ENCODE results near the gene CYB5D1. TPM values are rescaled to one million over a fixed set of nuclear protein-coding genes. Genes with fewer than 3 reads are reported as not detected.
A peak's percentile ranks its signal among the peaks of the same experiment; 100 is the strongest.

CYB5D1 gene
- total RNA-seq, 4 donors from 2014 or later = 12.0 to 18.7 (median 13.7) TPM

DNA sequence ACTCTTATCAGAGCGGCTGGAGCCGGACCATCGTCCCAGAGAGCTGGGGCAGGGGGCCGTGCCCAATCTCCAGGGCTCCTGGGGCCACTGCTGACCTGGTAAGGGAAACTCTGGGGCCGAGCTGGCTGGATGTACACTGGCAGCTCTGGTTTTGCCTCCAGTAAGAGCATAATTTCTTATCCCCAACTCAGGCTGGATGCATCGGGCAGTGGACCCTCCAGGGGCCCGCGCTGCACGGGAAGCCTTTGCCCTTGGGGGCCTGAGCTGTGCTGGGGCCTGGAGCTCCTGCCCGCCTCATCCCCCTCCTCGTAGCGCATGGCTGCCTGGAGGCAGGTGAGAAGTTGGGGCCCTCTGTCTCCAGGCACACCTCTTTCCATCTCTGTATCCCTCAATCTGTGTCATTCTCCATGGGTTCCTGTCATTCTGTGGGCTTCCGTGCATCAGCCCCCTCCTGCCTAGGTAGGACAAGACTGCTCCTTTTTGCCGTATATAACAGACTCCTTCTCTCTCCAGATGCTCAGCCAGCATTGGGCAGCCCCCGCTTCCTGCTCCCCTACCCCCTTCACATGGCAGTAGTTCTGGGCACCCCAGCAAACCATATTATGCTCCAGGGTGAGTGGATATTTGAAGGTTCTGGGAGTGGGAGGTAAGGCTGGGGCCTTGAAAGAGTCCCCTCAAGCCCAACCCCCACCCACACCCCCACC is 12.3 kb upstream of the CYB5D1 start:
- peak overlapping the region; percentile 60 to 99 (median 94) for H3K27ac ChIP-seq
- peaks cover 0 to 58% of the 10 kb centered on the region in 2 donors for H3K36me3 ChIP-seq
- H3K9me3 ChIP-seq = no peaks in the 10 kb centered on the region
- H3K27me3 ChIP-seq = no peaks in the 10 kb centered on the region
- TF ChIP-seq, protein P1, sequence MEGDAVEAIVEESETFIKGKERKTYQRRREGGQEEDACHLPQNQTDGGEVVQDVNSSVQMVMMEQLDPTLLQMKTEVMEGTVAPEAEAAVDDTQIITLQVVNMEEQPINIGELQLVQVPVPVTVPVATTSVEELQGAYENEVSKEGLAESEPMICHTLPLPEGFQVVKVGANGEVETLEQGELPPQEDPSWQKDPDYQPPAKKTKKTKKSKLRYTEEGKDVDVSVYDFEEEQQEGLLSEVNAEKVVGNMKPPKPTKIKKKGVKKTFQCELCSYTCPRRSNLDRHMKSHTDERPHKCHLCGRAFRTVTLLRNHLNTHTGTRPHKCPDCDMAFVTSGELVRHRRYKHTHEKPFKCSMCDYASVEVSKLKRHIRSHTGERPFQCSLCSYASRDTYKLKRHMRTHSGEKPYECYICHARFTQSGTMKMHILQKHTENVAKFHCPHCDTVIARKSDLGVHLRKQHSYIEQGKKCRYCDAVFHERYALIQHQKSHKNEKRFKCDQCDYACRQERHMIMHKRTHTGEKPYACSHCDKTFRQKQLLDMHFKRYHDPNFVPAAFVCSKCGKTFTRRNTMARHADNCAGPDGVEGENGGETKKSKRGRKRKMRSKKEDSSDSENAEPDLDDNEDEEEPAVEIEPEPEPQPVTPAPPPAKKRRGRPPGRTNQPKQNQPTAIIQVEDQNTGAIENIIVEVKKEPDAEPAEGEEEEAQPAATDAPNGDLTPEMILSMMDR (IDR thresholded peaks at IDR 0.05) = no peak
- TF ChIP-seq POLR2AphosphoS5 (IDR thresholded peaks at IDR 0.05) = no peak
- TF ChIP-seq POLR2A (IDR thresholded peaks at IDR 0.05) = no peak
- TF ChIP-seq EP300 (IDR thresholded peaks at IDR 0.05) = no peak
- peaks cover 4 to 51% (median 14%) of the 10 kb centered on the region in 3 donors for H3K4me1 ChIP-seq
- 64 to 84% methylated on average over 6 to 11 of the region's 15 CpGs for WGBS, 2 donors (ENCODE audit: low coverage in 1 of 2)
- peak overlapping the region in 1 of 2 donors; percentile 84 for H3K4me3 ChIP-seq
- no peak for ATAC-seq

DNA sequence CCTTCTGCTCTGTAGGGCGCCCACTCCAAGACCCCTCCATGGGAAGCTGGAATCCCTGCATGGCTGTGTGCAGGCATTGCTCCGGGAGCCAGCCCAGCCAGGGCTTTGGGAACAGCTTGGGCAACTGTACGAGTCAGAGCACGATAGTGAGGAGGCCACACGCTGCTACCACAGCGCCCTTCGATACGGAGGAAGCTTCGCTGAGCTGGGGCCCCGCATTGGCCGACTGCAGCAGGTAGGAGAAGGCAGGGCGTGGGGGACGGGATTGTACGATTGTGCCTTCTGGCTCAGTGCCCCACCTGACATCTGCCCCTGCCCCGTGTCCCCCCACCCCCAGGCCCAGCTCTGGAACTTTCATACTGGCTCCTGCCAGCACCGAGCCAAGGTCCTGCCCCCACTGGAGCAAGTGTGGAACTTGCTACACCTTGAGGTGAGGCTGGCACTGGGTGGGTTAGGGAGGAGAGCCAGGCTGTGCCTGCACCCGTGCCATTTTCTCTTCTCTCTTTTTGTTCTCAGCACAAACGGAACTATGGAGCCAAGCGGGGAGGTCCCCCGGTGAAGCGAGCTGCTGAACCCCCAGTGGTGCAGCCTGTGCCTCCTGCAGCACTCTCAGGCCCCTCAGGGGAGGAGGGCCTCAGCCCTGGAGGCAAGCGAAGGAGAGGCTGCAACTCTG is 11.6 kb upstream of the CYB5D1 start:
- peaks cover 0 to 61% of the 10 kb centered on the region in 2 donors for H3K36me3 ChIP-seq
- H3K27ac ChIP-seq = peak overlapping the region in 3 of 4 donors; percentile 90 to 99 (median 98)
- no CpG with 5 or more reads among the region's 22 CpGs for WGBS, 2 donors (ENCODE audit: low coverage in 1 of 2)

DNA sequence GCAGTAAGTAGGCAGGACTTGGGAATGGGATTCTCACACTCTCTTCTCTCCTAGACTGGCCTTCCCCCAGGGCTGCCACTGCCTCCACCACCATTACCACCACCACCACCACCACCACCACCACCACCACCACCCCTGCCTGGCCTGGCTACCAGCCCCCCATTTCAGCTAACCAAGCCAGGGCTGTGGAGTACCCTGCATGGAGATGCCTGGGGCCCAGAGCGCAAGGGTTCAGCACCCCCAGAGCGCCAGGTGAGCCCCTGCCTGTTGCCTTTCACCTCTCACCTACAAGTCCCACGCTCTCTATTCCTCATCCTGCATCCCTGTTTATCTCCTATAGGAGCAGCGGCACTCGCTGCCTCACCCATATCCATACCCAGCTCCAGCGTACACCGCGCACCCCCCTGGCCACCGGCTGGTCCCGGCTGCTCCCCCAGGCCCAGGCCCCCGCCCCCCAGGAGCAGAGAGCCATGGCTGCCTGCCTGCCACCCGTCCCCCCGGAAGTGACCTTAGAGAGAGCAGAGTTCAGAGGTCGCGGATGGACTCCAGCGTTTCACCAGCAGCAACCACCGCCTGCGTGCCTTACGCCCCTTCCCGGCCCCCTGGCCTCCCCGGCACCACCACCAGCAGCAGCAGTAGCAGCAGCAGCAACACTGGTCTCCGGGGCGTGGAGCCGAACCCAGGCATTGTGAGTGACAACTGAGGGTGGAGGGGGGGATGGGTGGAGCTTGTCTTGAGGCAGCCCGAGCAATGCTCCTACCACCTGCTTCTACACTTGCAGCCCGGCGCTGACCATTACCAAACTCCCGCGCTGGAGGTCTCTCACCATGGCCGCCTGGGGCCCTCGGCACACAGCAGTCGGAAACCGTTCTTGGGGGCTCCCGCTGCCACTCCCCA is 10.8 kb upstream of the CYB5D1 start:
- whole genome bisulfite sequencing, 2 donors (ENCODE audit: low coverage in 1 of 2) = 93% methylated on average over 6 of the region's 34 CpGs; no CpG with 5 or more reads in 1 of the 2 donors
- ATAC-seq = no peak
- Histone ChIP-seq H3K27ac (peak overlapping the region in 2 of 4 donors; percentile 7 to 98), H3K4me3 (no peak overlapping the region), H3K27me3 (no peaks in the 10 kb centered on the region), H3K36me3 (peaks cover 0 to 66% of the 10 kb centered on the region in 2 donors), H3K9me3 (no peaks in the 10 kb centered on the region), H3K4me1 (peaks cover 4 to 52% (median 10%) of the 10 kb centered on the region in 3 donors)
- TF ChIP-seq POLR2A (IDR thresholded peaks at IDR 0.05) = no peak
- no peak for TF ChIP-seq EP300 (IDR thresholded peaks at IDR 0.05)
- TF ChIP-seq, protein P1 (IDR thresholded peaks at IDR 0.05) = no peak
- no peak for TF ChIP-seq POLR2AphosphoS5 (IDR thresholded peaks at IDR 0.05)

More for the DNA sequence above, 11.6 kb upstream of the CYB5D1 start:
- no peaks in the 10 kb centered on the region for H3K9me3 ChIP-seq
- peaks cover 4 to 48% (median 10%) of the 10 kb centered on the region in 3 donors for H3K4me1 ChIP-seq
- no peak for ATAC-seq
- TF ChIP-seq, protein P1 (IDR thresholded peaks at IDR 0.05) = no peak
- TF ChIP-seq POLR2AphosphoS5 (IDR thresholded peaks at IDR 0.05) = no peak
- no peak overlapping the region for H3K4me3 ChIP-seq
- no peaks in the 10 kb centered on the region for H3K27me3 ChIP-seq

DNA sequence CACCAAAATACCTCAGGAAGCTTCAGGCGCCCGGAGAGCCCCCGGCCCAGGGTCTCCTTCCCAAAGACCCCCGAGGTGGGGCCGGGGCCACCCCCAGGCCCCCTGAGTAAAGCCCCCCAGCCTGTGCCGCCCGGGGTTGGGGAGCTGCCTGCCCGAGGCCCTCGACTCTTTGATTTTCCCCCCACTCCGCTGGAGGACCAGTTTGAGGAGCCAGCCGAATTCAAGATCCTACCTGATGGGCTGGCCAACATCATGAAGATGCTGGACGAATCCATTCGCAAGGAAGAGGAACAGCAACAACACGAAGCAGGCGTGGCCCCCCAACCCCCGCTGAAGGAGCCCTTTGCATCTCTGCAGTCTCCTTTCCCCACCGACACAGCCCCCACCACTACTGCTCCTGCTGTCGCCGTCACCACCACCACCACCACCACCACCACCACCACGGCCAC is 9.6 kb upstream of the CYB5D1 start:
- Histone ChIP-seq H3K9me3 (no peaks in the 10 kb centered on the region), H3K4me1 (peaks cover 4 to 45% (median 12%) of the 10 kb centered on the region in 3 donors), H3K4me3 (no peak overlapping the region), H3K36me3 (peaks cover 0 to 78% of the 10 kb centered on the region in 2 donors), H3K27ac (peak overlapping the region in 1 of 4 donors; percentile 1), H3K27me3 (no peaks in the 10 kb centered on the region)
- WGBS, 2 donors (ENCODE audit: low coverage in 1 of 2) = 93 to 100% methylated on average over 2 to 3 of the region's 20 CpGs
- TF ChIP-seq, protein P1 (IDR thresholded peaks at IDR 0.05) = no peak
- TF ChIP-seq POLR2A (IDR thresholded peaks at IDR 0.05) (no peak), EP300 (IDR thresholded peaks at IDR 0.05) (no peak), POLR2AphosphoS5 (IDR thresholded peaks at IDR 0.05) (no peak)
- ATAC-seq = no peak

Measured in gastroesophageal sphincter (tissue), 4 donors.